Nucleus accumbens (tissue), 56 donors: ENCODE results near the gene MKRN2OS.
A peak's percentile ranks its signal among the peaks of the same experiment; 100 is the strongest.
"Not testable (repeated sequence)": the region's sequence is repeated elsewhere in the genome, so short reads cannot be mapped to it uniquely, and the experiment has no call there.

ENCODE experiments used
- DNase-seq, 56 donors: peaks; one replicate each; lab custom pipeline; 2025; lab: John Stamatoyannopoulos, UW

The MKRN2OS gene

GRCh38 chr3:12562451-12562850 lies 17.2 kb upstream of the MKRN2OS start:
- DNase-seq, result no peak

GRCh38 chr3:12561397-12561796 lies 16.1 kb upstream of the MKRN2OS start:
- DNase-seq, result no peak

GRCh38 chr3:12560505-12561190 lies 15.3 kb upstream of the MKRN2OS start:
- DNase-seq, result peak in 1 of 56 donors; percentile 33

- peak in 1 of 56 donors; percentile 30 for DNase-seq
Observed at GRCh38 chr3:12559520-12559919, 14.2 kb upstream of the MKRN2OS start.

- no peak for DNase-seq
Observed at GRCh38 chr3:12558706-12559105, 13.4 kb upstream of the MKRN2OS start.

- DNase-seq, result no peak
Observed at GRCh38 chr3:12557473-12558100, 12.3 kb upstream of the MKRN2OS start.

GRCh38 chr3:12556690-12557472 lies 11.6 kb upstream of the MKRN2OS start, which contains the start of gene MKRN2:
Gene MKRN2, plus strand, starts transcription at chr3:12557087. Its CDS starts 64 bp downstream, at chr3:12557151.
- DNase-seq, result peak; percentile 47 to 93 (median 83)

- no peak for DNase-seq
Observed at GRCh38 chr3:12556314-12556689, 11.0 kb upstream of the MKRN2OS start.

GRCh38 chr3:12553921-12554391 lies 8.7 kb upstream of the MKRN2OS start:
- DNase-seq, result peak in 9 of 56 donors; percentile 4 to 26 (median 10)

GRCh38 chr3:12549971-12550760 lies 4.9 kb upstream of the MKRN2OS start:
- DNase-seq, result no peak

- DNase-seq, result no peak
Observed at GRCh38 chr3:12544652-12545472, 437 bp downstream of the MKRN2OS start.

- DNase-seq, result not testable (repeated sequence)
Observed at GRCh38 chr3:12543497-12543896, 1.8 kb downstream of the MKRN2OS start.

GRCh38 chr3:12541625-12542024 lies 3.7 kb downstream of the MKRN2OS start:
- peak in 1 of 56 donors; percentile 18 for DNase-seq

- DNase-seq, result no peak
Observed at GRCh38 chr3:12536423-12536822, 8.9 kb downstream of the MKRN2OS start.

- peak in 5 of 56 donors; percentile 6 to 57 (median 18) for DNase-seq
Observed at GRCh38 chr3:12532182-12532581, 13.1 kb downstream of the MKRN2OS start.

- no peak for DNase-seq
Observed at GRCh38 chr3:12527757-12528143, 17.5 kb downstream of the MKRN2OS start.

- DNase-seq, result no peak
Observed at GRCh38 chr3:12522721-12523120, 22.6 kb downstream of the MKRN2OS start.

- DNase-seq, result no peak
Observed at GRCh38 chr3:12521010-12521409, 24.3 kb downstream of the MKRN2OS start.

GRCh38 chr3:12518261-12519028 lies 26.9 kb downstream of the MKRN2OS start:
- DNase-seq, result no peak
